ENCODE measurements around the gene PACS2.

DNA sequence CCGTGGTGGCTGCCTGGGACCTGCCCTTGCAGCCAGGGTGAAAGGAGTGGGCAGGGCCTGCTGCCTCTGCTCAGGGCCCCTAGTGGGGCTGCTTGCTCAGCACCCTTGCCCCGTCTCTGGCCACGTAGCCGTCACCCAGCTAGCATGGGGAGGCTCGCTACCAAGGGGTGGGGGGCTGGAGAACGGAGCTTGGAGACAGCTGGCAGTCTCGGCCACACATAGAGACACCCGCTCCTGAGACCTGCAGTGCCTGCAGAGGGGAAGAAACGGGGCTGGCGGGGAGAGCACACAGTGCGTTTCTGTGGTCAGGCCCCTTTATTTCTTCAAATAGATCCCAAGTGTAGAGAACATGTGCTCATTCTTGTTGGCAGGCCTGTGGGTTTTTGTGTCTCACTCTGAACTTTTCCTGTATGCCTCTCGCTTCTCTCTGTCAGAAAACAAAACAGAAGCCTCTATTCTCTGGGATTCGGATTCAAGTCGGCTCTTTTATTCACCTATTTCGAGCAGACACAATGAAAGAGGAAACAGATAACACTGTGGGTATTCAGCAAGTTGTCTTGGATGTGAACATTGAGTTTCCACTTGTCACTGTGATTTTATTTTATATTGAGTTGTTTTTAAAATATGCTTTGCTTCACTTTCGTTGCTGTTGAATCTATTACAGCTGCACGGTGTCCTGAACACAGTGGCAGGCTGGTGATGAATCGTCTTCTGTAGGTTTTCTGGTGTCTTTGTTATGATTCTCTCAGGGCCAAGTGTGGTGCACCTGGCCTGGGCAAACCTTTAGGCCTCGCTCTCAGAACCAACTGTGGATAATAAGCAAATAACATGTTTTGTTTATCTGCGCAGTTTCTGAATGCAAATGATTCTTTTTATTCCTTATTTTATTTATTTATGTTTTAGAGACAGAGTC, 26.5 kb downstream of the PACS2 start:
- TF ChIP-seq EP300 (IDR thresholded peaks at IDR 0.05) (no peak), POLR2AphosphoS5 (IDR thresholded peaks at IDR 0.05) (no peak)
- TF ChIP-seq, protein P1, sequence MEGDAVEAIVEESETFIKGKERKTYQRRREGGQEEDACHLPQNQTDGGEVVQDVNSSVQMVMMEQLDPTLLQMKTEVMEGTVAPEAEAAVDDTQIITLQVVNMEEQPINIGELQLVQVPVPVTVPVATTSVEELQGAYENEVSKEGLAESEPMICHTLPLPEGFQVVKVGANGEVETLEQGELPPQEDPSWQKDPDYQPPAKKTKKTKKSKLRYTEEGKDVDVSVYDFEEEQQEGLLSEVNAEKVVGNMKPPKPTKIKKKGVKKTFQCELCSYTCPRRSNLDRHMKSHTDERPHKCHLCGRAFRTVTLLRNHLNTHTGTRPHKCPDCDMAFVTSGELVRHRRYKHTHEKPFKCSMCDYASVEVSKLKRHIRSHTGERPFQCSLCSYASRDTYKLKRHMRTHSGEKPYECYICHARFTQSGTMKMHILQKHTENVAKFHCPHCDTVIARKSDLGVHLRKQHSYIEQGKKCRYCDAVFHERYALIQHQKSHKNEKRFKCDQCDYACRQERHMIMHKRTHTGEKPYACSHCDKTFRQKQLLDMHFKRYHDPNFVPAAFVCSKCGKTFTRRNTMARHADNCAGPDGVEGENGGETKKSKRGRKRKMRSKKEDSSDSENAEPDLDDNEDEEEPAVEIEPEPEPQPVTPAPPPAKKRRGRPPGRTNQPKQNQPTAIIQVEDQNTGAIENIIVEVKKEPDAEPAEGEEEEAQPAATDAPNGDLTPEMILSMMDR (IDR thresholded peaks at IDR 0.05) = no peak
